H9 (cell line): ENCODE data around the gene ST6GALNAC3. TPM values are rescaled to one million over a fixed set of nuclear protein-coding genes. Genes with fewer than 3 reads are reported as not detected.

Experiments used
- DNase-seq: peaks from one replicate; pipeline ENCODE4 v3.0.0-alpha.2; 2017
- H2AFZ ChIP-seq: one replicate; pipeline ENCODE4 v1.6.1; 2013; ENCODE audit warnings: mild to moderate bottlenecking, low read length, control low read depth, moderate library complexity
- H2AK5ac ChIP-seq: 2 replicates; pipeline ENCODE4 v1.6.1; 2013; ENCODE audit warnings: low read length, control low read depth, mixed read lengths; ENCODE audit not compliant: insufficient read length
- H2BK120ac ChIP-seq: one replicate; pipeline ENCODE4 v1.6.1; 2013; ENCODE audit warnings: low read depth, mild to moderate bottlenecking, low read length, control low read depth, inconsistent platforms; ENCODE audit not compliant: poor library complexity, severe bottlenecking
- H2BK12ac ChIP-seq: 2 replicates; pipeline ENCODE4 v1.6.1; 2013; ENCODE audit warnings: low read length, control low read depth, mixed read lengths, low read depth; ENCODE audit not compliant: insufficient read length
- H2BK15ac ChIP-seq: 2 replicates; pipeline ENCODE4 v1.6.1; 2013; ENCODE audit warnings: low read depth, low read length, control low read depth
- H2BK20ac ChIP-seq: one replicate; pipeline ENCODE4 v1.6.1; 2013; ENCODE audit warnings: low read depth, mild to moderate bottlenecking, low read length, control low read depth, inconsistent platforms; ENCODE audit not compliant: poor library complexity, severe bottlenecking
- H2BK5ac ChIP-seq: 2 replicates; pipeline ENCODE4 v1.6.1; 2013; ENCODE audit warnings: low read length, control low read depth, mixed read lengths; ENCODE audit not compliant: insufficient read length
- H3K14ac ChIP-seq: 2 replicates; pipeline ENCODE4 v1.6.1; 2013; ENCODE audit warnings: low read length, control low read depth; ENCODE audit not compliant: insufficient read depth
- H3K18ac ChIP-seq: 2 replicates; pipeline ENCODE4 v1.6.1; 2013; ENCODE audit warnings: low read depth, mild to moderate bottlenecking, mixed read lengths, low read length, control low read depth; ENCODE audit not compliant: insufficient read length
- H3K23ac ChIP-seq: 2 replicates; pipeline ENCODE4 v1.6.1; 2013; ENCODE audit warnings: low read length, control low read depth, mixed read lengths, low read depth; ENCODE audit not compliant: insufficient read length
- H3K23me2 ChIP-seq: 2 replicates; pipeline ENCODE4 v1.6.1; 2013; ENCODE audit warnings: low read depth, mild to moderate bottlenecking, mixed read lengths, low read length, control low read depth; ENCODE audit not compliant: insufficient read length, poor library complexity, severe bottlenecking
- H3K27ac ChIP-seq: 2 replicates; pipeline ENCODE4 v1.5.1; 2013; ENCODE audit warnings: low read length, control low read depth, mixed read lengths, low read depth; ENCODE audit not compliant: insufficient read length
- H3K27me3 ChIP-seq: 2 replicates; pipeline ENCODE4 v1.6.1; 2013; ENCODE audit warnings: low read length, control low read depth, inconsistent platforms; ENCODE audit not compliant: insufficient read depth
- H3K4ac ChIP-seq: 2 replicates; pipeline ENCODE4 v1.6.1; 2013; ENCODE audit warnings: low read depth, mild to moderate bottlenecking, control low read depth, inconsistent platforms, low read length, moderate library complexity
- H3K4me1 ChIP-seq: 2 replicates; pipeline ENCODE4 v1.6.1; 2013; ENCODE audit warnings: low read length, control low read depth, inconsistent platforms; ENCODE audit not compliant: insufficient read depth
- H3K4me2 ChIP-seq: 2 replicates; pipeline ENCODE4 v1.6.1; 2013; ENCODE audit warnings: low read length, control low read depth, mixed read lengths; ENCODE audit not compliant: insufficient read length, insufficient read depth
- H3K56ac ChIP-seq: 2 replicates; pipeline ENCODE4 v1.6.1; 2013; ENCODE audit warnings: low read depth, mild to moderate bottlenecking, mixed read lengths, low read length, control low read depth; ENCODE audit not compliant: insufficient read length
- H3K79me1 ChIP-seq: 2 replicates; pipeline ENCODE4 v1.6.1; 2013; ENCODE audit warnings: low read depth, mild to moderate bottlenecking, moderate library complexity, low read length, control low read depth, inconsistent platforms; ENCODE audit not compliant: insufficient read depth, poor library complexity, severe bottlenecking
- H3K79me2 ChIP-seq: 2 replicates; pipeline ENCODE4 v1.6.1; 2013; ENCODE audit warnings: low read length, control low read depth, inconsistent platforms; ENCODE audit not compliant: insufficient read depth
- H3K9ac ChIP-seq: 2 replicates; pipeline ENCODE4 v1.6.1; 2013; ENCODE audit warnings: low read length, control low read depth, mixed read lengths; ENCODE audit not compliant: insufficient read length; ENCODE audit errors: extremely low read depth
- H3K9me3 ChIP-seq: one replicate; pipeline ENCODE4 v1.6.1; 2013; ENCODE audit warnings: low read depth, low read length, inconsistent platforms; ENCODE audit not compliant: control insufficient read depth
- H3T11ph ChIP-seq: one replicate; pipeline ENCODE4 v1.6.1; 2013; ENCODE audit warnings: mild to moderate bottlenecking, low read length, control low read depth, inconsistent platforms
- H4K20me1 ChIP-seq: one replicate; pipeline ENCODE4 v1.6.1; 2013; ENCODE audit not compliant: control insufficient read depth, insufficient read length, insufficient read depth
- H4K5ac ChIP-seq: 2 replicates; pipeline ENCODE4 v1.6.1; 2013; ENCODE audit warnings: low read depth, mild to moderate bottlenecking, mixed read lengths, low read length, control low read depth; ENCODE audit not compliant: insufficient read length
- H4K8ac ChIP-seq: replicated peaks from 2 replicates; pipeline ENCODE4 v1.6.1; 2013; ENCODE audit warnings: low read length, control low read depth, mixed read lengths, low read depth; ENCODE audit not compliant: insufficient read length
- H4K91ac ChIP-seq: 2 replicates; pipeline ENCODE4 v1.6.1; 2013; ENCODE audit warnings: low read depth, mild to moderate bottlenecking, moderate library complexity, mixed read lengths, low read length, control low read depth; ENCODE audit not compliant: insufficient read length
- H3K27ac Mint-ChIP-seq, 3 experiments: 2 replicates in 2 of 3; 3 replicates in 1 of 3; pipeline ENCODE4 v1.8.0; 2020 to 2021; ENCODE audit warnings: mixed read lengths in 3 of 3, mild to moderate bottlenecking in 1 of 3, moderate library complexity in 1 of 3
- H3K27me3 Mint-ChIP-seq: 2 replicates; pipeline ENCODE4 v1.8.0; 2021; ENCODE audit warnings: low read depth, mild to moderate bottlenecking, moderate library complexity, mixed read lengths
- H3K36me3 Mint-ChIP-seq, 3 experiments: 2 replicates in 2 of 3; 3 replicates in 1 of 3; pipeline ENCODE4 v1.8.0; 2020 to 2021; ENCODE audit warnings: low read depth in 3 of 3, mixed read lengths in 3 of 3; ENCODE audit not compliant: insufficient read depth in 1 of 3
- H3K4me1 Mint-ChIP-seq, 2 experiments: 2 replicates each; pipeline ENCODE4 v1.8.0; 2020; ENCODE audit warnings: mixed read lengths in 2 of 2
- H3K4me3 Mint-ChIP-seq, 2 experiments: 2 replicates in 1 of 2; 3 replicates in 1 of 2; pipeline ENCODE4 v1.8.0; 2020 to 2021; ENCODE audit warnings: mild to moderate bottlenecking in 2 of 2, mixed read lengths in 2 of 2, moderate library complexity in 1 of 2
- H3K9me3 Mint-ChIP-seq, 2 experiments: 2 replicates in 1 of 2; 3 replicates in 1 of 2; pipeline ENCODE4 v1.8.0; 2020; ENCODE audit warnings: mild to moderate bottlenecking in 2 of 2, mixed read lengths in 2 of 2, moderate library complexity in 1 of 2
- CTCF ChIP-seq: fragments of 200-600 bp; sonication (generic); conservative IDR thresholded peaks from 3 replicates; pipeline ENCODE4 v1.8.0; 2021; ENCODE audit warnings: antibody characterized with exemption, mild to moderate bottlenecking
- WGBS: extraction: QIAGEN DNeasy Blood & Tissue Kit; methylation state at CpG from one replicate; pipeline ENCODE4 v1.1.7; 2013; ENCODE audit warnings: missing lambda C conversion rate, low lambda C conversion rate, mixed read lengths; ENCODE audit not compliant: insufficient read length; ENCODE audit errors: extremely low coverage; 5-methylcytosine and 5-hydroxymethylcytosine counted together
- total RNA-seq: library from RNA; stranded (reverse); gene quantifications from 2 replicates; pipeline ENCODE4 v1.2.1, GENCODE V29; 2021

The ST6GALNAC3 gene
- total RNA-seq, 1 experiment from 2014 or later: 11.2 TPM

- peaks cover 0 to 3% (median 0%) of the 10 kb centered on the region in 3 experiments; a peak in 2 of 7 replicates for H3K36me3 Mint-ChIP-seq
- Histone ChIP-seq H4K91ac (no peak overlapping the region), H4K5ac (no peak overlapping the region), H3K79me1 (no peaks in the 10 kb centered on the region), H3K9me3 (no peaks in the 10 kb centered on the region), H2BK5ac (no peak overlapping the region), H3K4me1 (peaks cover 14% of the 10 kb centered on the region), H2AK5ac (no peak overlapping the region), H3K27me3 (no peaks in the 10 kb centered on the region), H3K4ac (no peak overlapping the region), H3T11ph (no peak overlapping the region), H4K8ac (no peak overlapping the region), H2BK120ac (no peak overlapping the region), H2BK12ac (no peak overlapping the region), H3K18ac (no peak overlapping the region), H2BK15ac (no peak overlapping the region), H2AFZ (no peak overlapping the region), H3K23me2 (no peaks in the 10 kb centered on the region), H3K9ac (no peak overlapping the region), H2BK20ac (no peak overlapping the region), H4K20me1 (no peaks in the 10 kb centered on the region), H3K23ac (no peak overlapping the region), H3K14ac (no peak overlapping the region), H3K56ac (no peak overlapping the region), H3K79me2 (no peaks in the 10 kb centered on the region), H3K27ac (no peak overlapping the region), H3K4me2 (no peak overlapping the region)
- H3K9me3 Mint-ChIP-seq: no peaks in the 10 kb centered on the region
- peaks cover 70 to 80% of the 10 kb centered on the region in 2 experiments for H3K4me1 Mint-ChIP-seq
- H3K27ac Mint-ChIP-seq: no peak overlapping the region; a peak in 1 of 7 replicates
- TF ChIP-seq CTCF: no peak
- WGBS: no CpG with 5 or more reads among the region's 3 CpGs
- no peaks in the 10 kb centered on the region for H3K27me3 Mint-ChIP-seq
- H3K4me3 Mint-ChIP-seq: no peak overlapping the region
- no peak for DNase-seq
These were observed 153.1 kb downstream of the ST6GALNAC3 start for GRCh38 chr1:76227621-76228020.
